ENCODE results near the gene SOCS6. TPM values are rescaled to one million over a fixed set of nuclear protein-coding genes. Genes with fewer than 3 reads are reported as not detected.

SOCS6 gene
- total RNA-seq, 4 donors from 2014 or later = 11.5 to 18.2 (median 17.9) TPM

DNA sequence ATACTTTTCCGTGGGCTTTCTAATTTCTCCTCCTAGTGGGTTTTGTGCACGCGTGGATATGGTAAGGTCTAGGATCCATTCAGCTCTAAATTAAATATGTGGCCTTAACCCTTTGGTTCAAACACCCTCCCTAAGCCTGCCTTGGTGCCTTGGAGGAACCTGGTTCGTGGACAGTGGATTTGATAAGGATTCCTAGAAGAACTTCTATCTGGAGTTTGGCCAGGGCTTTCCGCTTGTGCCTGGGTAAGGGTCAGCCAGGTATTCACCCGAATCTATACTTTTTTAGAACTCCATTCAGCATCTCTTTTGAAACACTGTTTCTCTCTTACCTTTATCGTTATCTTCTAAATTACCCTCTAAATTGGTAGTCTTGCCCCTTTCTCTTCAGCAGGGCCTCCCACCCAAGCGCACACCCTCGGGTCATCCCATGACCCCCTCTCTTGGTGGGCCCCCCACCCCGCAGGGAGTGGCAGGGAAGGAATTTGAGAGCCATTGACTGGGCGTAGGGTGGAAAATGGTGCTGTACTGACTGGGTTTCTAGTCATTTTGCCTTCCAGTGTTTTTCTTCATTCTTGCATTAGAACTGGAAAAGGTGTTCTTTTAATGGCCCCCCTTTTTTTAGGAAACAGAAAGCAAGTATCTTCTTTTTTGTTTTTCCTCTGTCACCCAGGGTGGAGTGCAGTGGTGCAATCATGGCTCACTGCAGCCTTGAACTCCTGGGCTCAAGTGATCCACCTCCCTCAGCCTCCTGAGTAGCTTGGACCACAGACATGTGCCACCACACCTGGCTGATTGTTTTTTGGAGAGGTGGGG lies 1.8 kb downstream of the SOCS6 start:
- TF ChIP-seq, protein P1, sequence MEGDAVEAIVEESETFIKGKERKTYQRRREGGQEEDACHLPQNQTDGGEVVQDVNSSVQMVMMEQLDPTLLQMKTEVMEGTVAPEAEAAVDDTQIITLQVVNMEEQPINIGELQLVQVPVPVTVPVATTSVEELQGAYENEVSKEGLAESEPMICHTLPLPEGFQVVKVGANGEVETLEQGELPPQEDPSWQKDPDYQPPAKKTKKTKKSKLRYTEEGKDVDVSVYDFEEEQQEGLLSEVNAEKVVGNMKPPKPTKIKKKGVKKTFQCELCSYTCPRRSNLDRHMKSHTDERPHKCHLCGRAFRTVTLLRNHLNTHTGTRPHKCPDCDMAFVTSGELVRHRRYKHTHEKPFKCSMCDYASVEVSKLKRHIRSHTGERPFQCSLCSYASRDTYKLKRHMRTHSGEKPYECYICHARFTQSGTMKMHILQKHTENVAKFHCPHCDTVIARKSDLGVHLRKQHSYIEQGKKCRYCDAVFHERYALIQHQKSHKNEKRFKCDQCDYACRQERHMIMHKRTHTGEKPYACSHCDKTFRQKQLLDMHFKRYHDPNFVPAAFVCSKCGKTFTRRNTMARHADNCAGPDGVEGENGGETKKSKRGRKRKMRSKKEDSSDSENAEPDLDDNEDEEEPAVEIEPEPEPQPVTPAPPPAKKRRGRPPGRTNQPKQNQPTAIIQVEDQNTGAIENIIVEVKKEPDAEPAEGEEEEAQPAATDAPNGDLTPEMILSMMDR (IDR thresholded peaks at IDR 0.05; ENCODE audit: low read depth) = no peak

DNA sequence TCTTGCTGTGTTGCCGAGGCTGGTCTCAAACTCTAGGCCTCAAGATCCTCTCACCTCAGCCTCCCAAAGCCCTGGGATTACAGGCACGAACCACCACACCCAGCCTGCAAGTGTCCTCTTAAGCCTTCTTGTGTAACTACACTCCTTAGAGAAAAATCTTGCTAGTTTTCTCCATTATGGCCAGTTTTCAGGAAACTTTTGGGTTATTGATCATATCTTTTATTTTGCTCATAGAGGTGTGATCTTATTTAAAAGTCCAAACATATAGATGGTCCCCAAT lies 2.4 kb downstream of the SOCS6 start:
- TF ChIP-seq, protein P1 (IDR thresholded peaks at IDR 0.05; ENCODE audit: low read depth) = no peak

DNA sequence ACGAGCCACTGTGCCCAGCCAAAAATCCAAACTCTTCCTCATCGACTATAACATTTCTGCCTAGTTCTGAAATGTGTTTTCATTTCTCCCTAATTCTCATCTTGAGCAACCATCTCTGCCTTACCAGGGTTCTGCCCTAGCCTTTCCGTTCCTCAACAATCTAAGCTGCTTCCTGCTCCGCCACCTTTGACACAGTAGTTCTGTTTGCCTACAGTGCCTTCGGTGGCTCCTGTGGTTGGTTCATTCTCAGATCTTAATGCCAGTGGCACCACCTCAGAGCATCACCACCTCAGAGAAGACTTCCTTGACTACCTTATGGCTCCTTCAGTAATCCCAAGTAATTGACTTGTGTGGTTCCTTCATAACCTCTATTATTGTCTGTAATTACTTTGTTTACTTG lies 3.8 kb downstream of the SOCS6 start:
- TF ChIP-seq, protein P1 (IDR thresholded peaks at IDR 0.05; ENCODE audit: low read depth) = no peak

DNA sequence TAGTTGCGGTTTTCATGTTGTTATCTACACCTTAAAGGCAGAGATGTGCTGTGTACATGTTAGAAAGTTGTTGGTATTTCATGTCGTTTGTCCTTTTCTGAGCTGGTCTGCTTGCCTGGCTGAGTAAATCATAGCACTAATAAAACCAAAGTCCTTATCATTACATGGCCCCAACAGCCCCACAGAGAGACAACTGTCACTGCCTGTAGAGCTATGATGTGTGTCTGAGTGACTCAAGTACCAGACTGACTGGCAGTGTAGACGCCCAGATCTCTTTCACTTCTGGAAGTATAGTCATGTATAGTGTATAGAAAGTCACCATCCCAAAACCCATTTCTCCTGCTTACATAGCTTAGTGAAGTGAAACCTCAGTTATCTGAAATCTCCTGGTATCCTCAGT lies 4.3 kb downstream of the SOCS6 start:
- TF ChIP-seq, protein P1 (IDR thresholded peaks at IDR 0.05; ENCODE audit: low read depth) = no peak

DNA sequence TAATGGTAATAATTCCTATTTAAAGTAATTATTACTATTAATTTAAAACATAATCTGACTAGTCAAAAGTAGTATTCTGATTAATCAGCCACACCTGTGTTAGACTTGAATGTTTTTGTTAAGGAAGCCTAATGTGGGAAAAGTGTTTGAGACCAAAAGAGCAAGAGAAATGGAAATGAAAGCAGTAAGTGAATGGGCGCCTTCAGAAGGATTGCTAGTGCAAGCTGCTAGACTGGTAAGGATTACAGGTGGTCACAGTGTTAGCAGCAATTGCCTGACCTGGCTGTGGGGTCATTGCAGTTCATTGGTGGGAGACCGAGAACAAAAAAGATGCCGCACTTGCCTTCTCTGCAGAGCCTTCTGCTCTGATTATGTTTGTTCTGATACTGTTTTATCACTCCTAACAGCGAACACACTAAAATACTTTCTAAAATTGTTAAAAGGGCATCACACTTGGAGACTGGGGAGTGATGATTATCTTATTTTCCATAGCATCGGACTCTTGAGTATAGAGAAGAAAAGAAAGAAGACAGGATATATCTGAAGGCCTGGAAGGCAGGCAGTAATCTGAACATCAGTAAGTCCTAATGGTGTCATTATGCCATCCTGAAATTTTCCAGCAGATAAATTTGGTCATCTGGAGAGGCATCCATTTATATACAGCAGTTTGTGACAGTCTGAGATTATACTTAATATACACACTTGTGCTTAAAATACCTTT lies 5.8 kb downstream of the SOCS6 start:
- TF ChIP-seq, protein P1 (IDR thresholded peaks at IDR 0.05; ENCODE audit: low read depth) = no peak

DNA sequence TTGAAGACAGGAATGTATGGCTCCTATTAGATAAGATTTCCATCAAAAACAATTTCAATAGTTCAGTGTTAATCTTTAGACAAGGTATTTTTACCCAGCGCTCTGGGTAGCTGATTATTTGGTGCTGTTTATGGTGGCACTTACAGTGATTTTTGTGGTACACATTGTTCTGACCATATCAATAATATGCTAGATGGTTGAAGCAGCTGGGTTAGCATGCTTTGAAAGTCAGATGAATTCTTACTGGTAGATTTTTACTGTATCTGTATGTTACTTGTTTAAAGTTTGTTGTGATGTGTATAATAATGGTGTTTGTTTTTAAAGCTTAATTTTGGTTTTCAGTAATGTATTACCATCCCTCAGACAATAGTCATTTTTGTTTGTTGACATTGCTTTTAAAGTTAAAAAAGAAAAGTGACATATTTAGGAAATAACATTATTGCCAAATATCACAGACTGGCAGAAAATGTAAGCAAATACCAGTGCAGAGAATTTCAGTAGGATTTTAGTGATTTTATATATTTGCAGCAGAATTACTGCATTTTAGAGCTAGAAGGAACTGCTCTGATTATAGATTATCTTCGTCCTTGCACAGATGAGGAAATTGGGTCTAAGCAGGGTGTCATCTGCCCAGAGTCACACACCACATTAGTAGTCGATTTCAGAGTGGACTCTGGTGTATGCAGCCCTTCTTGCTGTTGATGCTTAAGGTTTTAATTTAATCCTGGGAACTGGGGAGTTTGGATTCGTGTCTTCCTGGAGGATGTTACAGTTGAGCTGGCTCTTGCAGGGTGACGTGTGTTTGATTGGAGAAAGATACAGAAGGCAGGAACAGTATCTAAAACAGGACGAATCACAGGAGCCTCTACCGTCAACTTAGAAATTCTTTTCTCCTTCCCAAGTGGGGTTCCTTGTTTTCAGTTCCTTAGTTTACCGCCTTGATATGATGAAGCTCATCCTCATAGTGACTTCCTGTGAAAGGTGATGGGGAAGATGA lies 6.6 kb downstream of the SOCS6 start:
- TF ChIP-seq, protein P1 (IDR thresholded peaks at IDR 0.05; ENCODE audit: low read depth) = no peak
